Measurements from ENCODE around the gene EOMES. TPM values are rescaled to one million over a fixed set of nuclear protein-coding genes. Genes with fewer than 3 reads are reported as not detected.

The EOMES gene
- total and polyA plus RNA-seq, 2 donors (not counting 1 experiment from before 2014, with no cell fraction given) = 0.10 to 0.12 TPM

- no peaks in the 10 kb centered on the region for H3K79me2 ChIP-seq (ENCODE audit: control insufficient read depth, insufficient read depth, low read length)
- no peak overlapping the region for H2AFZ ChIP-seq (ENCODE audit: insufficient read depth, low read depth, low read length, poor library complexity, severe bottlenecking)
- H3K4me2 ChIP-seq (replicated peaks; ENCODE audit: low read depth, low read length, poor library complexity, severe bottlenecking) = no peak overlapping the region
- Mint-ChIP-seq H3K27ac (no peak overlapping the region), H3K9me3 (ENCODE audit: insufficient read depth) (no peaks in the 10 kb centered on the region), H3K27me3 (peaks cover 78% of the 10 kb centered on the region), H3K4me3 (no peak overlapping the region), H3K4me1 (peaks cover 38% of the 10 kb centered on the region)
- peaks cover 0 to 26% (median 0%) of the 10 kb centered on the region in 3 donors for H3K9me3 ChIP-seq (ENCODE audit: control extremely low read depth in 1 of 3, control insufficient read depth in 2 of 3, insufficient read depth in 1 of 3, low read length in 2 of 3)
- DNase-seq = no peak
- H3K4me1 ChIP-seq (ENCODE audit: control insufficient read depth in 2 of 2, insufficient read depth in 2 of 2, low read length in 2 of 2) = peaks cover 38 to 40% of the 10 kb centered on the region in 2 donors
- peaks cover 2 to 76% (median 69%) of the 10 kb centered on the region in 4 experiments for H3K27me3 ChIP-seq (replicated peaks in 1 of 4; ENCODE audit: control extremely low read depth in 1 of 4, control insufficient read depth in 3 of 4, insufficient read depth in 4 of 4, low read length in 3 of 4)
- ChIA-PET CTCF (interaction anchor here (1.1 to 2.3 kb wide), 3 partner anchors 8 to 612 kb away, joined by 3 to 8 read pairs (median 5); no protein-coding TSS in a partner anchor), POLR2A (no interaction called here)
- H3K36me3 ChIP-seq (replicated peaks in 1 of 2; ENCODE audit: control extremely low read depth in 1 of 2, control insufficient read depth in 1 of 2, extremely low read depth in 1 of 2, insufficient read depth in 2 of 2, low read length in 1 of 2) = no peaks in the 10 kb centered on the region
- no peaks in the 10 kb centered on the region for H4K20me1 ChIP-seq (ENCODE audit: control insufficient read depth, insufficient read depth, low read length, poor library complexity, severe bottlenecking)
- H3K9ac ChIP-seq (ENCODE audit: low read length) = no peak overlapping the region
- H3K4me3 ChIP-seq (ENCODE audit: control extremely low read depth in 1 of 5, extremely low read depth in 1 of 5, insufficient read depth in 1 of 5, low read depth in 2 of 5, low read length in 4 of 5) = no peak overlapping the region
- intact Hi-C loops (cut with micrococcal nuclease) = no loop called here
- 100% methylated on average over 1 of the region's 3 CpGs for WGBS (ENCODE audit: insufficient coverage)
- no peak overlapping the region for H3K27ac ChIP-seq (ENCODE audit: low read length in 2 of 2)
- TF ChIP-seq CTCF (IDR thresholded peaks at IDR 0.05) (no peak), EZH2 (IDR thresholded peaks at IDR 0.05; ENCODE audit: borderline replicate concordance, insufficient read depth, low read depth, low read length, poor library complexity, severe bottlenecking) (no peak)
- ATAC-seq (ENCODE audit: low read depth) = no peak
Observed at GRCh38 chr3:27716309-27716708, 5.8 kb downstream of the EOMES start.

GRCh38 chr3:27715863-27716262 is 6.3 kb downstream of the EOMES start:
- ChIA-PET CTCF (interaction anchor here (1.1 to 2.3 kb wide), 3 partner anchors 9 to 612 kb away, joined by 3 to 8 read pairs (median 5); no protein-coding TSS in a partner anchor), POLR2A (no interaction called here)
- no peaks in the 10 kb centered on the region for H3K79me2 ChIP-seq (ENCODE audit: control insufficient read depth, insufficient read depth, low read length)
- no peak overlapping the region for H3K27ac Mint-ChIP-seq
- H3K4me1 Mint-ChIP-seq = peaks cover 35% of the 10 kb centered on the region
- no peak overlapping the region for H3K4me2 ChIP-seq (replicated peaks; ENCODE audit: low read depth, low read length, poor library complexity, severe bottlenecking)
- peaks cover 34 to 35% of the 10 kb centered on the region in 2 donors for H3K4me1 ChIP-seq (ENCODE audit: control insufficient read depth in 2 of 2, insufficient read depth in 2 of 2, low read length in 2 of 2)
- no peak overlapping the region for H3K9ac ChIP-seq (ENCODE audit: low read length)
- ATAC-seq (ENCODE audit: low read depth) = no peak
- no peak for DNase-seq
- H3K27me3 Mint-ChIP-seq = peaks cover 78% of the 10 kb centered on the region
- peaks cover 0 to 21% (median 0%) of the 10 kb centered on the region in 3 donors for H3K9me3 ChIP-seq (ENCODE audit: control extremely low read depth in 1 of 3, control insufficient read depth in 2 of 3, insufficient read depth in 1 of 3, low read length in 2 of 3)
- peaks cover 2 to 72% (median 65%) of the 10 kb centered on the region in 4 experiments for H3K27me3 ChIP-seq (replicated peaks in 1 of 4; ENCODE audit: control extremely low read depth in 1 of 4, control insufficient read depth in 3 of 4, insufficient read depth in 4 of 4, low read length in 3 of 4)
- TF ChIP-seq CTCF (IDR thresholded peaks at IDR 0.05) = no peak
- H4K20me1 ChIP-seq (ENCODE audit: control insufficient read depth, insufficient read depth, low read length, poor library complexity, severe bottlenecking) = no peaks in the 10 kb centered on the region
- no peak overlapping the region for H2AFZ ChIP-seq (ENCODE audit: insufficient read depth, low read depth, low read length, poor library complexity, severe bottlenecking)
- no peak overlapping the region for H3K4me3 ChIP-seq (ENCODE audit: control extremely low read depth in 1 of 5, extremely low read depth in 1 of 5, insufficient read depth in 1 of 5, low read depth in 2 of 5, low read length in 4 of 5)
- intact Hi-C loops (cut with micrococcal nuclease) = loop anchor here (2.0 kb wide), 1 partner anchor 13 kb away; no protein-coding TSS in a partner anchor
- no peaks in the 10 kb centered on the region for H3K36me3 ChIP-seq (replicated peaks in 1 of 2; ENCODE audit: control extremely low read depth in 1 of 2, control insufficient read depth in 1 of 2, extremely low read depth in 1 of 2, insufficient read depth in 2 of 2, low read length in 1 of 2)
- no CpG with 5 or more reads among the region's 4 CpGs for WGBS (ENCODE audit: insufficient coverage)
- no peaks in the 10 kb centered on the region for H3K9me3 Mint-ChIP-seq (ENCODE audit: insufficient read depth)
- H3K4me3 Mint-ChIP-seq = no peak overlapping the region
- H3K27ac ChIP-seq (ENCODE audit: low read length in 2 of 2) = no peak overlapping the region
